Endodermal cell (in vitro differentiated cells): Measurements from ENCODE around the gene SUPT6H. TPM values are rescaled to one million over a fixed set of nuclear protein-coding genes. Genes with fewer than 3 reads are reported as not detected.

Experiments
- DNase-seq: peaks from one replicate; pipeline ENCODE4 v3.0.0-alpha.2; 2017
- H3K27ac ChIP-seq: 2 replicates; pipeline ENCODE4 v1.5.1; 2013; ENCODE audit warnings: mild to moderate bottlenecking, low read depth, low read length, moderate library complexity
- H3K27me3 ChIP-seq: 2 replicates; pipeline ENCODE4 v1.6.1; 2013; ENCODE audit warnings: mild to moderate bottlenecking, low read length, moderate library complexity; ENCODE audit not compliant: insufficient read depth, control insufficient read depth, poor library complexity, severe bottlenecking
- H3K36me3 ChIP-seq: 2 replicates; pipeline ENCODE4 v1.7.0; 2013; ENCODE audit warnings: mild to moderate bottlenecking, low read length, moderate library complexity; ENCODE audit not compliant: control insufficient read depth, insufficient read depth
- H3K4me1 ChIP-seq: one replicate; pipeline ENCODE4 v1.7.0; 2013; ENCODE audit warnings: low read length; ENCODE audit not compliant: control insufficient read depth, insufficient read depth
- H3K4me3 ChIP-seq: 2 replicates; pipeline ENCODE4 v1.5.1; 2013; ENCODE audit warnings: mild to moderate bottlenecking, low read length, moderate library complexity
- H3K9ac ChIP-seq: 2 replicates; pipeline ENCODE4 v1.6.1; 2013; ENCODE audit warnings: mild to moderate bottlenecking, low read length, moderate library complexity; ENCODE audit not compliant: poor library complexity, severe bottlenecking; ENCODE audit errors: extremely low read depth
- H3K9me3 ChIP-seq: 2 replicates; pipeline ENCODE4 v1.6.1; 2013; ENCODE audit warnings: mild to moderate bottlenecking, low read length, moderate library complexity; ENCODE audit not compliant: control insufficient read depth
- H3K27ac Mint-ChIP-seq: 2 replicates; pipeline ENCODE4 v1.8.0; 2020; ENCODE audit warnings: mixed read lengths
- H3K27me3 Mint-ChIP-seq: 2 replicates; pipeline ENCODE4 v1.8.0; 2021; ENCODE audit warnings: mild to moderate bottlenecking, mixed read lengths; ENCODE audit not compliant: insufficient read depth
- H3K36me3 Mint-ChIP-seq: 2 replicates; pipeline ENCODE4 v1.8.0; 2020; ENCODE audit warnings: low read depth, mixed read lengths
- H3K4me1 Mint-ChIP-seq: 2 replicates; pipeline ENCODE4 v1.8.0; 2020; ENCODE audit warnings: mixed read lengths
- H3K4me3 Mint-ChIP-seq: 2 replicates; pipeline ENCODE4 v1.8.0; 2020; ENCODE audit warnings: mild to moderate bottlenecking, moderate library complexity, mixed read lengths
- H3K9me3 Mint-ChIP-seq: 2 replicates; pipeline ENCODE4 v1.8.0; 2020; ENCODE audit warnings: mild to moderate bottlenecking, mixed read lengths
- CTCF ChIP-seq: fragments of 200-600 bp; sonication (generic); conservative IDR thresholded peaks from 2 replicates; pipeline ENCODE4 v1.5.0; 2021; ENCODE audit warnings: antibody characterized with exemption, mild to moderate bottlenecking
- WGBS, 2 experiments: methylation state at CpG; one replicate each; pipeline versions ENCODE4 v1.1.5 to v1.1.7; 2013; ENCODE audit warnings: missing lambda C conversion rate in 2 of 2, mixed read lengths in 1 of 2; ENCODE audit not compliant: insufficient coverage in 1 of 2, insufficient read length in 1 of 2; 5-methylcytosine and 5-hydroxymethylcytosine counted together
- total RNA-seq, 2 donors: library from RNA; stranded (reverse); fragmentation: NEBNext Ultra II Directional in 1 of 2; extraction: Animal tissue kit (Norgen Biotek cat#: 25700) in 1 of 2; gene quantifications; 2 replicates in 1 of 2; 3 replicates in 1 of 2; pipeline ENCODE4 v1.2.1, GENCODE V29; 2021

SUPT6H gene
- total RNA-seq, 2 donors from 2014 or later: 54.4 to 72.1 TPM

GRCh38 chr17:28726226-28726626 is 64.2 kb downstream of the SUPT6H start, which contains the start of gene TLCD1:
Gene TLCD1 (minus strand): TSS chr17:28726233. CDS start chr17:28726097, 136 bp downstream.
- no peaks in the 10 kb centered on the region for H3K27me3 Mint-ChIP-seq
- no peaks in the 10 kb centered on the region for H3K9me3 Mint-ChIP-seq
- 0% methylated on average over 5 to 49 of the region's 49 CpGs for WGBS, 2 experiments
- DNase-seq: peak; percentile 94
- H3K4me3 Mint-ChIP-seq: peak within 1 kb of the TSS; percentile 89
- no peaks in the 10 kb centered on the region for H3K27me3 ChIP-seq
- peak within 1 kb of the TSS; percentile 99 for H3K27ac Mint-ChIP-seq
- H3K9ac ChIP-seq: peak within 1 kb of the TSS; percentile 75
- H3K27ac ChIP-seq: peak within 1 kb of the TSS; percentile 85
- H3K36me3 Mint-ChIP-seq: peaks cover 34% of the 10 kb centered on the region
- H3K9me3 ChIP-seq: no peaks in the 10 kb centered on the region
- H3K4me1 Mint-ChIP-seq: peaks cover 37% of the 10 kb centered on the region
- H3K4me3 ChIP-seq: peak within 1 kb of the TSS; percentile 92
- H3K36me3 ChIP-seq: peaks cover 32% of the 10 kb centered on the region
- no peak for TF ChIP-seq CTCF
- H3K4me1 ChIP-seq: peaks cover 6% of the 10 kb centered on the region

- peak; percentile 99 for TF ChIP-seq CTCF
- peaks cover 27% of the 10 kb centered on the region for H3K36me3 ChIP-seq
- Mint-ChIP-seq H3K4me3 (peak overlapping the region; percentile 89), H3K9me3 (no peaks in the 10 kb centered on the region), H3K4me1 (peaks cover 31% of the 10 kb centered on the region), H3K27ac (peak overlapping the region; percentile 97), H3K36me3 (peaks cover 28% of the 10 kb centered on the region), H3K27me3 (no peaks in the 10 kb centered on the region)
- 0% methylated on average over 20 to 55 of the region's 57 CpGs for WGBS, 2 experiments
- H3K4me3 ChIP-seq: peak overlapping the region; percentile 92
- peak overlapping the region; percentile 85 for H3K27ac ChIP-seq
- no peaks in the 10 kb centered on the region for H3K9me3 ChIP-seq
- peak; percentile 100 for DNase-seq
- H3K4me1 ChIP-seq: peaks cover 4% of the 10 kb centered on the region
- H3K27me3 ChIP-seq: no peaks in the 10 kb centered on the region
- H3K9ac ChIP-seq: peak overlapping the region; percentile 75
Measured at GRCh38 chr17:28726627-28727491, 64.9 kb downstream of the SUPT6H start.

- Histone ChIP-seq H3K27ac (peak within 1 kb of the TSS; percentile 55), H3K9ac (peak within 1 kb of the TSS; percentile 75), H3K9me3 (no peaks in the 10 kb centered on the region), H3K4me3 (peak within 1 kb of the TSS; percentile 92), H3K36me3 (peaks cover 12% of the 10 kb centered on the region), H3K27me3 (no peaks in the 10 kb centered on the region), H3K4me1 (no peaks in the 10 kb centered on the region)
- peaks cover 12% of the 10 kb centered on the region for H3K36me3 Mint-ChIP-seq
- H3K9me3 Mint-ChIP-seq: no peaks in the 10 kb centered on the region
- peaks cover 20% of the 10 kb centered on the region for H3K4me1 Mint-ChIP-seq
- H3K27ac Mint-ChIP-seq: peak within 1 kb of the TSS; percentile 97
- H3K27me3 Mint-ChIP-seq: no peaks in the 10 kb centered on the region
- DNase-seq: peak; percentile 99
- TF ChIP-seq CTCF: no peak
- WGBS, 2 experiments: 0% methylated on average over 6 to 61 of the region's 64 CpGs
- peak within 1 kb of the TSS; percentile 89 for H3K4me3 Mint-ChIP-seq
Measured at GRCh38 chr17:28728364-28729200, 66.6 kb downstream of the SUPT6H start, which contains the start of gene NEK8. Gene NEK8 (plus strand): TSS chr17:28728788. CDS start chr17:28728814, 26 bp downstream.
